ENCODE measurements around the gene HTR3B. TPM values are rescaled to one million over a fixed set of nuclear protein-coding genes. Genes with fewer than 3 reads are reported as not detected.
A peak's percentile ranks its signal among the peaks of the same experiment; 100 is the strongest.

Gene HTR3B
- polyA plus RNA-seq, 2 of the 4 experiments (the other 2 are of a cell fraction), result not detected

- WGBS (ENCODE audit: missing lambda C conversion rate), result 6% methylated on average over 2 of the region's 2 CpGs
- TF ChIP-seq ZC3H11A (IDR thresholded peaks at IDR 0.05) (no peak), MAFK (IDR thresholded peaks at IDR 0.05; ENCODE audit: partially characterized antibody) (no peak), CEBPB (IDR thresholded peaks at IDR 0.05) (no peak), NR3C1 (IDR thresholded peaks at IDR 0.05) (no peak), BCL3 (IDR thresholded peaks at IDR 0.05) (no peak)
- TF ChIP-seq, protein P1, sequence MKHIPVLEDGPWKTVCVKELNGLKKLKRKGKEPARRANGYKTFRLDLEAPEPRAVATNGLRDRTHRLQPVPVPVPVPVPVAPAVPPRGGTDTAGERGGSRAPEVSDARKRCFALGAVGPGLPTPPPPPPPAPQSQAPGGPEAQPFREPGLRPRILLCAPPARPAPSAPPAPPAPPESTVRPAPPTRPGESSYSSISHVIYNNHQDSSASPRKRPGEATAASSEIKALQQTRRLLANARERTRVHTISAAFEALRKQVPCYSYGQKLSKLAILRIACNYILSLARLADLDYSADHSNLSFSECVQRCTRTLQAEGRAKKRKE (CRISPR knock-in tag; IDR thresholded peaks at IDR 0.05; ENCODE audit: low read depth), result no peak
- TF ChIP-seq, protein P2, sequence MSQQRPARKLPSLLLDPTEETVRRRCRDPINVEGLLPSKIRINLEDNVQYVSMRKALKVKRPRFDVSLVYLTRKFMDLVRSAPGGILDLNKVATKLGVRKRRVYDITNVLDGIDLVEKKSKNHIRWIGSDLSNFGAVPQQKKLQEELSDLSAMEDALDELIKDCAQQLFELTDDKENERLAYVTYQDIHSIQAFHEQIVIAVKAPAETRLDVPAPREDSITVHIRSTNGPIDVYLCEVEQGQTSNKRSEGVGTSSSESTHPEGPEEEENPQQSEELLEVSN (IDR thresholded peaks at IDR 0.05; ENCODE audit: borderline replicate concordance, low read depth), result no peak
- no peak overlapping the region for H3K4me3 ChIP-seq
- ChIA-PET CTCF (interaction anchor here (5.3 to 12.6 kb wide), 3 partner anchors 94 to 272 kb away, joined by 28 to 315 read pairs (median 34); no protein-coding TSS in a partner anchor), POLR2A (no interaction called here)
- no peaks in the 10 kb centered on the region for H3K4me1 ChIP-seq
- no peak for ATAC-seq
- DNase-seq (ENCODE audit: low read depth in 1 of 2, low spot score in 1 of 2), result no peak
- H3K9me3 ChIP-seq, result no peaks in the 10 kb centered on the region
- H3K4me2 ChIP-seq, result no peak overlapping the region
- no peak overlapping the region for H3K27ac ChIP-seq
- no peak for FAIRE-seq
These were observed 85.3 kb downstream of the HTR3B start for GRCh38 chr11:113989916-113990315.

- CTCF ChIA-PET, result interaction anchor here (1.0 to 12.6 kb wide), 5 partner anchors 44 to 271 kb away, joined by 3 to 315 read pairs (median 26); no protein-coding TSS in a partner anchor
- Histone ChIP-seq H3K4me2 (no peak overlapping the region), H3K9me3 (no peaks in the 10 kb centered on the region), H3K4me1 (no peaks in the 10 kb centered on the region), H3K4me3 (no peak overlapping the region), H3K27ac (no peak overlapping the region)
- TF ChIP-seq MAZ (IDR thresholded peaks at IDR 0.05; ENCODE audit: borderline replicate concordance, low read depth, low read length) (no peak), ZSCAN20 (CRISPR knock-in tag; IDR thresholded peaks at IDR 0.05) (no peak), HMGXB4 (CRISPR knock-in tag; IDR thresholded peaks at IDR 0.05; ENCODE audit: borderline replicate concordance) (no peak), ZNF302 (CRISPR knock-in tag; IDR thresholded peaks at IDR 0.05) (no peak), POLR2A (IDR thresholded peaks at IDR 0.05; ENCODE audit: low read length) (no peak), TFCP2L1 (CRISPR knock-in tag; IDR thresholded peaks at IDR 0.05) (no peak), MAFK (IDR thresholded peaks at IDR 0.05; ENCODE audit: partially characterized antibody) (no peak), NFE2L2 (conservative IDR thresholded peaks at IDR 0.05; ENCODE audit: low read length) (no peak), EHMT2 (IDR thresholded peaks at IDR 0.05; ENCODE audit: low read depth) (peak; percentile 61; the same call in 1 of the 2 replicates)
- TF ChIP-seq, protein P3, sequence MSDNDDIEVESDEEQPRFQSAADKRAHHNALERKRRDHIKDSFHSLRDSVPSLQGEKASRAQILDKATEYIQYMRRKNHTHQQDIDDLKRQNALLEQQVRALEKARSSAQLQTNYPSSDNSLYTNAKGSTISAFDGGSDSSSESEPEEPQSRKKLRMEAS (IDR thresholded peaks at IDR 0.05), result no peak
- TF ChIP-seq, protein P4, sequence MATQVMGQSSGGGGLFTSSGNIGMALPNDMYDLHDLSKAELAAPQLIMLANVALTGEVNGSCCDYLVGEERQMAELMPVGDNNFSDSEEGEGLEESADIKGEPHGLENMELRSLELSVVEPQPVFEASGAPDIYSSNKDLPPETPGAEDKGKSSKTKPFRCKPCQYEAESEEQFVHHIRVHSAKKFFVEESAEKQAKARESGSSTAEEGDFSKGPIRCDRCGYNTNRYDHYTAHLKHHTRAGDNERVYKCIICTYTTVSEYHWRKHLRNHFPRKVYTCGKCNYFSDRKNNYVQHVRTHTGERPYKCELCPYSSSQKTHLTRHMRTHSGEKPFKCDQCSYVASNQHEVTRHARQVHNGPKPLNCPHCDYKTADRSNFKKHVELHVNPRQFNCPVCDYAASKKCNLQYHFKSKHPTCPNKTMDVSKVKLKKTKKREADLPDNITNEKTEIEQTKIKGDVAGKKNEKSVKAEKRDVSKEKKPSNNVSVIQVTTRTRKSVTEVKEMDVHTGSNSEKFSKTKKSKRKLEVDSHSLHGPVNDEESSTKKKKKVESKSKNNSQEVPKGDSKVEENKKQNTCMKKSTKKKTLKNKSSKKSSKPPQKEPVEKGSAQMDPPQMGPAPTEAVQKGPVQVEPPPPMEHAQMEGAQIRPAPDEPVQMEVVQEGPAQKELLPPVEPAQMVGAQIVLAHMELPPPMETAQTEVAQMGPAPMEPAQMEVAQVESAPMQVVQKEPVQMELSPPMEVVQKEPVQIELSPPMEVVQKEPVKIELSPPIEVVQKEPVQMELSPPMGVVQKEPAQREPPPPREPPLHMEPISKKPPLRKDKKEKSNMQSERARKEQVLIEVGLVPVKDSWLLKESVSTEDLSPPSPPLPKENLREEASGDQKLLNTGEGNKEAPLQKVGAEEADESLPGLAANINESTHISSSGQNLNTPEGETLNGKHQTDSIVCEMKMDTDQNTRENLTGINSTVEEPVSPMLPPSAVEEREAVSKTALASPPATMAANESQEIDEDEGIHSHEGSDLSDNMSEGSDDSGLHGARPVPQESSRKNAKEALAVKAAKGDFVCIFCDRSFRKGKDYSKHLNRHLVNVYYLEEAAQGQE (IDR thresholded peaks at IDR 0.05), result peak; percentile 91
- no peak for FAIRE-seq
- no peak for DNase-seq (ENCODE audit: low read depth in 1 of 2, low spot score in 1 of 2)
- POLR2A ChIA-PET, result no interaction called here
- ATAC-seq, result no peak
- 2% methylated on average over 4 of the region's 4 CpGs for WGBS (ENCODE audit: missing lambda C conversion rate)
These were observed 86.6 kb downstream of the HTR3B start for GRCh38 chr11:113991170-113991569.
